ENCODE results near the gene RPL28. TPM values are rescaled to one million over a fixed set of nuclear protein-coding genes. Genes with fewer than 3 reads are reported as not detected.

The RPL28 gene
- total RNA-seq, 1 donor, result 310 TPM

GRCh38 chr19:55366790-55367189, 18.9 kb upstream of the RPL28 start:
- Histone ChIP-seq H3K27me3 (ENCODE audit: insufficient read depth, low read length) (no peaks in the 10 kb centered on the region), H3K4me2 (ENCODE audit: insufficient read depth, low read length) (no peak overlapping the region), H3K4me1 (ENCODE audit: insufficient read depth, low read length) (peaks cover 11% of the 10 kb centered on the region), H3K27ac (ENCODE audit: low read depth, low read length) (no peak overlapping the region), H4K20me1 (ENCODE audit: insufficient read depth, low read length) (no peaks in the 10 kb centered on the region), H3K36me3 (ENCODE audit: insufficient read depth, low read length) (peaks cover 6% of the 10 kb centered on the region), H2AFZ (ENCODE audit: low read length) (no peak overlapping the region), H3K9me3 (ENCODE audit: low read depth, low read length) (no peaks in the 10 kb centered on the region), H3K4me3 (ENCODE audit: insufficient read depth, low read length) (no peak overlapping the region), H3K79me2 (ENCODE audit: insufficient read depth, low read length) (no peaks in the 10 kb centered on the region)
- no peak for DNase-seq (ENCODE audit: insufficient read length, low spot score, missing footprints)
- TF ChIP-seq, protein P1, sequence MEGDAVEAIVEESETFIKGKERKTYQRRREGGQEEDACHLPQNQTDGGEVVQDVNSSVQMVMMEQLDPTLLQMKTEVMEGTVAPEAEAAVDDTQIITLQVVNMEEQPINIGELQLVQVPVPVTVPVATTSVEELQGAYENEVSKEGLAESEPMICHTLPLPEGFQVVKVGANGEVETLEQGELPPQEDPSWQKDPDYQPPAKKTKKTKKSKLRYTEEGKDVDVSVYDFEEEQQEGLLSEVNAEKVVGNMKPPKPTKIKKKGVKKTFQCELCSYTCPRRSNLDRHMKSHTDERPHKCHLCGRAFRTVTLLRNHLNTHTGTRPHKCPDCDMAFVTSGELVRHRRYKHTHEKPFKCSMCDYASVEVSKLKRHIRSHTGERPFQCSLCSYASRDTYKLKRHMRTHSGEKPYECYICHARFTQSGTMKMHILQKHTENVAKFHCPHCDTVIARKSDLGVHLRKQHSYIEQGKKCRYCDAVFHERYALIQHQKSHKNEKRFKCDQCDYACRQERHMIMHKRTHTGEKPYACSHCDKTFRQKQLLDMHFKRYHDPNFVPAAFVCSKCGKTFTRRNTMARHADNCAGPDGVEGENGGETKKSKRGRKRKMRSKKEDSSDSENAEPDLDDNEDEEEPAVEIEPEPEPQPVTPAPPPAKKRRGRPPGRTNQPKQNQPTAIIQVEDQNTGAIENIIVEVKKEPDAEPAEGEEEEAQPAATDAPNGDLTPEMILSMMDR (IDR thresholded peaks at IDR 0.05; ENCODE audit: extremely low read depth, low read depth, low read length), result no peak

GRCh38 chr19:55368106-55368505, 17.6 kb upstream of the RPL28 start:
- no peaks in the 10 kb centered on the region for H4K20me1 ChIP-seq (ENCODE audit: insufficient read depth, low read length)
- no peaks in the 10 kb centered on the region for H3K79me2 ChIP-seq (ENCODE audit: insufficient read depth, low read length)
- no peak overlapping the region for H3K4me2 ChIP-seq (ENCODE audit: insufficient read depth, low read length)
- peaks cover 15% of the 10 kb centered on the region for H3K4me1 ChIP-seq (ENCODE audit: insufficient read depth, low read length)
- peaks cover 6% of the 10 kb centered on the region for H3K36me3 ChIP-seq (ENCODE audit: insufficient read depth, low read length)
- no peak overlapping the region for H3K4me3 ChIP-seq (ENCODE audit: insufficient read depth, low read length)
- no peak overlapping the region for H3K27ac ChIP-seq (ENCODE audit: low read depth, low read length)
- H2AFZ ChIP-seq (ENCODE audit: low read length), result no peak overlapping the region
- no peaks in the 10 kb centered on the region for H3K27me3 ChIP-seq (ENCODE audit: insufficient read depth, low read length)
- TF ChIP-seq, protein P1 (IDR thresholded peaks at IDR 0.05; ENCODE audit: extremely low read depth, low read depth, low read length), result no peak
- no peak for DNase-seq (ENCODE audit: insufficient read length, low spot score, missing footprints)
- H3K9me3 ChIP-seq (ENCODE audit: low read depth, low read length), result no peaks in the 10 kb centered on the region

- peak overlapping the region; percentile 28 for H3K27ac ChIP-seq (ENCODE audit: low read depth, low read length)
- H3K4me1 ChIP-seq (ENCODE audit: insufficient read depth, low read length), result peaks cover 15% of the 10 kb centered on the region
- H2AFZ ChIP-seq (ENCODE audit: low read length), result peak overlapping the region; percentile 15
- peaks cover 6% of the 10 kb centered on the region for H3K36me3 ChIP-seq (ENCODE audit: insufficient read depth, low read length)
- no peaks in the 10 kb centered on the region for H4K20me1 ChIP-seq (ENCODE audit: insufficient read depth, low read length)
- no peaks in the 10 kb centered on the region for H3K27me3 ChIP-seq (ENCODE audit: insufficient read depth, low read length)
- no peaks in the 10 kb centered on the region for H3K79me2 ChIP-seq (ENCODE audit: insufficient read depth, low read length)
- H3K4me2 ChIP-seq (ENCODE audit: insufficient read depth, low read length), result peak overlapping the region; percentile 67
- peak overlapping the region; percentile 69 for H3K4me3 ChIP-seq (ENCODE audit: insufficient read depth, low read length)
- no peaks in the 10 kb centered on the region for H3K9me3 ChIP-seq (ENCODE audit: low read depth, low read length)
- DNase-seq (ENCODE audit: insufficient read length, low spot score, missing footprints), result peak; percentile 100
- TF ChIP-seq, protein P1 (IDR thresholded peaks at IDR 0.05; ENCODE audit: extremely low read depth, low read depth, low read length), result no peak
Measured at GRCh38 chr19:55368701-55369563, 16.8 kb upstream of the RPL28 start.

- H2AFZ ChIP-seq (ENCODE audit: low read length), result peak overlapping the region; percentile 51
- peak overlapping the region; percentile 79 for H3K4me2 ChIP-seq (ENCODE audit: insufficient read depth, low read length)
- peak; percentile 100 for DNase-seq (ENCODE audit: insufficient read length, low spot score, missing footprints)
- H3K79me2 ChIP-seq (ENCODE audit: insufficient read depth, low read length), result no peaks in the 10 kb centered on the region
- peak overlapping the region; percentile 51 for H3K27ac ChIP-seq (ENCODE audit: low read depth, low read length)
- H3K9me3 ChIP-seq (ENCODE audit: low read depth, low read length), result no peaks in the 10 kb centered on the region
- H3K36me3 ChIP-seq (ENCODE audit: insufficient read depth, low read length), result peaks cover 6% of the 10 kb centered on the region
- TF ChIP-seq, protein P1 (IDR thresholded peaks at IDR 0.05; ENCODE audit: extremely low read depth, low read depth, low read length), result no peak
- H3K4me1 ChIP-seq (ENCODE audit: insufficient read depth, low read length), result peaks cover 21% of the 10 kb centered on the region
- peak overlapping the region; percentile 77 for H3K4me3 ChIP-seq (ENCODE audit: insufficient read depth, low read length)
- H3K27me3 ChIP-seq (ENCODE audit: insufficient read depth, low read length), result no peaks in the 10 kb centered on the region
- no peaks in the 10 kb centered on the region for H4K20me1 ChIP-seq (ENCODE audit: insufficient read depth, low read length)
Measured at GRCh38 chr19:55369653-55370304, 16.0 kb upstream of the RPL28 start.
